Tongue (tissue), 2 donors: ENCODE data around the gene LRRIQ3. TPM values are rescaled to one million over a fixed set of nuclear protein-coding genes. Genes with fewer than 3 reads are reported as not detected.

Experiments
- DNase-seq: peaks from one replicate; pipeline ENCODE4 v3.0.0-alpha.2; 2015
- total RNA-seq: library from RNA; depleted of rRNA; stranded (reverse); fragments of >200 nt; gene quantifications from one replicate; pipeline ENCODE4 v1.2.3, GENCODE V29; 2014

Gene LRRIQ3
- total RNA-seq, 1 donor from 2014 or later, result 0.41 TPM

- DNase-seq, result no peak
These were observed 84.6 kb downstream of the LRRIQ3 start for GRCh38 chr1:74113333-74113732.

- DNase-seq, result no peak
These were observed 90.6 kb downstream of the LRRIQ3 start for GRCh38 chr1:74107394-74107793.

GRCh38 chr1:74091371-74091770 lies 106.6 kb downstream of the LRRIQ3 start:
- DNase-seq, result no peak

- no peak for DNase-seq
These were observed 114.8 kb downstream of the LRRIQ3 start for GRCh38 chr1:74083128-74083527.

- DNase-seq, result no peak
These were observed 132.9 kb downstream of the LRRIQ3 start for GRCh38 chr1:74065081-74065480.

GRCh38 chr1:74057719-74058118 lies 140.3 kb downstream of the LRRIQ3 start:
- DNase-seq, result no peak

- no peak for DNase-seq
These were observed 144.6 kb downstream of the LRRIQ3 start for GRCh38 chr1:74053407-74053806.

- no peak for DNase-seq
These were observed 147.6 kb downstream of the LRRIQ3 start for GRCh38 chr1:74050386-74050785.

- DNase-seq, result no peak
These were observed 159.9 kb downstream of the LRRIQ3 start for GRCh38 chr1:74038042-74038441.

GRCh38 chr1:74012583-74012982 lies 185.4 kb downstream of the LRRIQ3 start:
- DNase-seq, result no peak

GRCh38 chr1:74011736-74012135 lies 186.2 kb downstream of the LRRIQ3 start:
- DNase-seq, result no peak

GRCh38 chr1:74010206-74010605 lies 187.8 kb downstream of the LRRIQ3 start:
- no peak for DNase-seq

GRCh38 chr1:74005533-74005932 lies 192.4 kb downstream of the LRRIQ3 start:
- no peak for DNase-seq

GRCh38 chr1:74003806-74004205 lies 194.2 kb downstream of the LRRIQ3 start:
- DNase-seq, result peak; percentile 29

- DNase-seq, result peak; percentile 76
These were observed 199.5 kb downstream of the LRRIQ3 start for GRCh38 chr1:73998348-73998959.

GRCh38 chr1:73980324-73981040 lies 217.5 kb downstream of the LRRIQ3 start:
- DNase-seq, result no peak

- no peak for DNase-seq
These were observed 218.3 kb downstream of the LRRIQ3 start for GRCh38 chr1:73979684-73980083.

- no peak for DNase-seq
These were observed 219.0 kb downstream of the LRRIQ3 start for GRCh38 chr1:73978964-73979363.

Other genes starting within 250 kb of the LRRIQ3 start
- 31.1 TPM for gene FPGT, start 66 bp upstream of the LRRIQ3 start, total RNA-seq
- gene TNNI3K, start 37.2 kb upstream of the LRRIQ3 start, total RNA-seq, result 2.7 TPM